NCI-H2171 (cell line): Measurements from ENCODE around the gene FAM222B.
"Not testable (repeated sequence)": the region's sequence is repeated elsewhere in the genome, so short reads cannot be mapped to it uniquely, and the experiment has no call there.

Source experiments
- DNase-seq: peaks from one replicate; lab custom pipeline; 2025; lab: John Stamatoyannopoulos, UW

FAM222B gene

GRCh38 chr17:28745786-28746411 lies 96.7 kb downstream of the FAM222B start:
- no peak for DNase-seq

DNA sequence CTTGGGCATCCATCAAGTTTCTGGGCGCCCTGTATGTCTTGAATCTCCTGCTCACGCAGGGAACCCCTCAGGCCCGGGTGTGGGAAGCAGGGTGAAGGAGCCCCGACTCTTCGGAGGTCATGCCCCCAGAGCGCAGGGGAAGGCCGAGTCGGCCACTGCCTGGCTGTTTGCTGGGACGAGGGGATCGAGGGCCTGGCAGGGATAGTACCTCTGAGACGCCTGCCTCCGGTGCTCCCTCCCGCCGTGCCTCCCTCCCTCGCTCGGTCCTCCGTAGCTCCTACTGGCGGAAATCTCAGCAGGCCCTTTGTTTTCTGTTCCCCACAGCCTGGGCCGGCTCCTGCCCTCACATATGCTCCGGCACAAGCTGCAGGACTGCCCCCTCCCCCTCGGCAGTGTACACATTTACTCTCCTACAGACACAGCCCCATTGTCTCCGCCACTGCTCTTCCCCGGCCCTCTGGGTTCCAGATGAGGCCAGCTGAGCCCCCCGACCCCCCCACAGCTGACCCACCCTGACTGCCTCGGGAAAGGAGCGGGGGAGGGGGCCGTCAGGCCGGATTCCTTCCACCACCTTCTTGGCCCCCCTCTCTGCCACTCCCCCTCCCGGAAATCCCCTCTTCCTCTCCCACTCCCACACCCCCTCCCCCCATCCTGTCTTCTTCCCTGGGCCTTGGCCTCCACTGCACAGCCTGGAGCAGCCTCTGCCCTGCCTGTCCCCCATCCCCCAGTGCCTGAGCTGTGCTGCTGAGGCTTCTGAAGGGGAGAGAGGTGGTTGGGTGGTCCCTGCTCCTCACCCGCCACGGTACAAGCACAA lies 97.4 kb downstream of the FAM222B start:
- DNase-seq: peak; percentile 21

DNA sequence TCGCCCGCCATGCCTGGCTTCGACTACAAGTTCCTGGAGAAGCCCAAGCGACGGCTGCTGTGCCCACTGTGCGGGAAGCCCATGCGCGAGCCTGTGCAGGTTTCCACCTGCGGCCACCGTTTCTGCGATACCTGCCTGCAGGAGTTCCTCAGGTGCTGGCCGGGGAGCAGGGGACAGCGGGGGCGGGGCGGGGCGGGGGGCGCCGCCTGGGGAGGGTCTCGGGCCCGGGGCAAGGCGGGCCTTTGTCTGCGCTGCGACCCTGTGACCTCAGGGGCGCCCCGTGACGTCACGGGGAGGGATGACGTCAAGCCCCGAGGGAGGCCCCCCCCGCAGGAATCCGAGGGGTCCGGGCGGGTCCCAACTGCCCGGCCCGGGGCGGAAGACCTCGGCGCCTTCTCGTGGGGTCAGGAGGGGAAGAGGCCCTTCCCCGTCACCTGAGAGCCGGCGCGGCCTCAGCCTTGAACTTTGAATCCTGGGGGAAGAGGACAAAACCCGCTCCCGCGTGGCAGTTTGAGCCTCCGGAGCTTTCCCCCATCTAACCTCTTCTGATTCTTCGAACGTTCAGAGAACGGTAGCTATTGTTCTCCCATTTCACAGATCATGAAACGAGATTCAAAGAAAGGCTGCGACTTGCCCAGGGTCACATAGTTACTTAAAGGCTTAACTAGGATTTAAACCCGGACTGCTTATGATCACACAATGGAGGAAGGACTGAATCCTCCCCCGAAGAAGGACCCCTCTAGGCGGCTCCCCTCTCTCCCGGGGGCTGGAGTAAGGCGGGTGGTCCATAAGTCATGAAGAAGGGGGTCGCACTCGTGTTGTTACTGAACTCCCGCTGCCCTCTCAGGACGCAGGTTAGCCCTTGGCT lies 98.3 kb downstream of the FAM222B start:
- peak; percentile 41 for DNase-seq

GRCh38 chr17:28743243-28744103 lies 99.1 kb downstream of the FAM222B start, which contains the start of gene TRAF4:
TRAF4 (plus strand) TSS chr17:28744011; CDS start chr17:28744113, 102 bp downstream.
- DNase-seq: peak; percentile 83

- DNase-seq: no peak
Observed at GRCh38 chr17:28741358-28742349, 100.9 kb downstream of the FAM222B start.

- no peak for DNase-seq
Observed at GRCh38 chr17:28740406-28741357, 101.9 kb downstream of the FAM222B start.

- no peak for DNase-seq
Observed at GRCh38 chr17:28738680-28739384, 103.8 kb downstream of the FAM222B start.

GRCh38 chr17:28737770-28738679 lies 104.6 kb downstream of the FAM222B start:
- DNase-seq: no peak

DNA sequence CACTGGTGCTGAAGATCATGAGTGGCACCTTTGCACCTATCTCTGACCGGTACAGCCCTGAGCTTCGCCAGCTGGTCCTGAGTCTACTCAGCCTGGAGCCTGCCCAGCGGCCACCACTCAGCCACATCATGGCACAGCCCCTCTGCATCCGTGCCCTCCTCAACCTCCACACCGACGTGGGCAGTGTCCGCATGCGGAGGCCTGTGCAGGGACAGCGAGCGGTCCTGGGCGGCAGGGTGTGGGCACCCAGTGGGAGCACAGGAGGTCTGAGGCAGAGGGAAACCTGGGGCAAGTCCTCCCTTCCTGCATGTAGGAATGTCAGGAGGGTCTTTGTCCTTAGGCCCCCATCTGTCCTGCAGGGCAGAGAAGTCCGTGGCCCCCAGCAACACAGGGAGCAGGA lies 105.3 kb downstream of the FAM222B start:
- no peak for DNase-seq

GRCh38 chr17:28735913-28736769 lies 106.4 kb downstream of the FAM222B start:
- not testable (repeated sequence) for DNase-seq

- no peak for DNase-seq
Observed at GRCh38 chr17:28735242-28735722, 107.3 kb downstream of the FAM222B start.

GRCh38 chr17:28734712-28735241 lies 107.8 kb downstream of the FAM222B start:
- no peak for DNase-seq

- DNase-seq: no peak
Observed at GRCh38 chr17:28733346-28733745, 109.2 kb downstream of the FAM222B start.

DNA sequence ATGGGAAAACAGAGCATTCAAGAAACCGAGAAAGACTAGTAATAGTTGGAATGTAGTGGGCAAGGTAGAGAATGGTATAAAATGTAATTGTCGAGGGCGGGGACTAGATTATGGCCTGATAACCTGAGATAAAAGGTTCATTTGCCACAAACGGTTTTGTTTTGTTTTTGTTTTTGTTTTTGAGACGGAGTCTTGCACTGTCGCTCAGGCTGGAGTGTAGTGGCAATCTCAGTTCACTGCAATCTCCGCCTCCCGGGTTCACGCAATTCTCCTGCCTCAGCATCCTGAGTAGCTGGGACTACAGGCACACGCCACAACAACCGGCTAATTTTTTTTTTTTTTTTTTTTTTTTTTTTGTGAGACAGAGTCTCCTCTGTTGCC lies 112.7 kb downstream of the FAM222B start:
- DNase-seq: no peak

- peak; percentile 90 for DNase-seq
Observed at GRCh38 chr17:28728364-28729200, 114.0 kb downstream of the FAM222B start, which contains the start of gene NEK8. NEK8 (plus strand) TSS chr17:28728788; CDS start chr17:28728814, 26 bp downstream.
